Heart left ventricle (tissue), 13 donors: Measurements from ENCODE around the gene NCAPH2.

ENCODE experiments used
- CTCF ChIP-seq, 12 donors: fragments of 200-600 bp; sonication (generic) in 4 of 12; IDR thresholded peaks; one replicate each; pipeline versions ENCODE4 v1.5.0 to v1.8.0; 2018 to 2022; ENCODE audit warnings: antibody characterized with exemption in 12 of 12, mild to moderate bottlenecking in 5 of 12
- POLR2A ChIP-seq, 2 donors: fragments of 450-650 bp; IDR thresholded peaks; one replicate each; pipeline ENCODE4 v1.6.1; 2017; ENCODE audit warnings: antibody characterized with exemption in 2 of 2, mild to moderate bottlenecking in 2 of 2, moderate library complexity in 2 of 2
- donor health status: ischemic (EF 13 %, LVEDD 7.1; RV severe dilation, severe dysfunction).
- donor health status: DM: no; HTN: yes; CAD: no.
- donor health status: DM: no; HTN: no; CAD: no.
- donor health status: ischemic (EF 25% LVEDD 6.9; RV normal size, moderate dysfunction).
- donor health status: ischemic (EF 25% LVEDD 5.7; RV mildly dilated, moderate dysfunction).
- donor health status: ischemic (EF 35%, LVEDD 5.7; RV mildly dilated, moderate dysfunction).
- donor health status: nonischemic (EF 11% LVEDD 7.7; RV severe dilation, severe dysfunction).
- donor health status: DM: yes; HTN: yes; CAD: no.
- donor health status: PGD.
- donor health status: ischemic (EF 29% LVEDD 5.4; RV normal size, mild dysfunction).
- donor health status: nonischemic (EF 23%, LVEDD 6.1; RV moderate dilation, normal function).

- TF ChIP-seq CTCF (IDR thresholded peaks at IDR 0.05) = no peak
- TF ChIP-seq POLR2A (IDR thresholded peaks at IDR 0.05) = no peak
Measured at GRCh38 chr22:50483556-50483955, 24.5 kb upstream of the NCAPH2 start.
